ENCODE results near the gene LTBP3.

DNA sequence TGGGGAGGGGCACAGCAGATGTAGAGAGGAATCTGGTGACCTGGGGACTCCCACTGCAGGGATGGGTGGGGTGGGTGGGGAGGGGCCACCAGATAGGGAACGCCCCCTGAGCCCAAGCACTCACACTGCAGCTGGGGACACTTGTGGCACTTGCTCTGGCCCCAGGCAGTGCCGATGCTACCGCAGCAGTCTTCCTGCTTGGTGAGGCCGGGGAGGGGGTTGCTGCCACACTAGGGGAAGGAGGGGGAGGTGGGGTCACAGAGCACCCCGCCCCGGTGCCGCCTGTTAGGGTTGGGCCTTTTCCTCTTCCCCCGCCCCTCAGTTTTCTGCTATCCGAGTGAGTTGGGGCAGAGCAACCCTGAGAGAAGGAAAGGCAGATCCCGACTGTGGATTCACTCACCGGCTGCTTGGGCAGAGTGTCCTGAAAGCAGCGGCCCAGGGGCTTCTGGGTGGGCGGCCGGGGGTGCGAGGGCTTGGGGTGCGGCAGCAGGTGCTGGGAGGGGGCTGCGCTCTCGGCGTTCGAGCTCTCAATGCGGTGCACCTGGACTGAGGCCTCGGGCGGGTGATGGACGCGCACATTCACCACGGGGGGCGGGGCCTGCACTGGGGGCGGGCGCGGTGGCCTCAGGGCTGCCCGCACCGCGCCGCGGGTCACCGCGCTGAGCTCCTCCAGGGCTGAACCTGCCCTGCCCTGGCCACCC is 4.7 kb downstream of the LTBP3 start:
- TF ChIP-seq YY1 (IDR thresholded peaks at IDR 0.05; ENCODE audit: insufficient read depth, insufficient read length), result no peak
- TF ChIP-seq ZNF274 (IDR thresholded peaks at IDR 0.05; ENCODE audit: low read depth, low read length), result no peak
- no peak for TF ChIP-seq SUZ12 (IDR thresholded peaks at IDR 0.05; ENCODE audit: extremely low read depth, insufficient read depth, insufficient read length)

Data from NT2/D1 (cell line).